Pons (tissue), 1 donor: ENCODE measurements around the gene OVOL1.

Experiments
- DNase-seq: peaks from one replicate; pipeline ENCODE4 v3.0.0-alpha.2; 2016; ENCODE audit warnings: low spot score

OVOL1 gene

DNA sequence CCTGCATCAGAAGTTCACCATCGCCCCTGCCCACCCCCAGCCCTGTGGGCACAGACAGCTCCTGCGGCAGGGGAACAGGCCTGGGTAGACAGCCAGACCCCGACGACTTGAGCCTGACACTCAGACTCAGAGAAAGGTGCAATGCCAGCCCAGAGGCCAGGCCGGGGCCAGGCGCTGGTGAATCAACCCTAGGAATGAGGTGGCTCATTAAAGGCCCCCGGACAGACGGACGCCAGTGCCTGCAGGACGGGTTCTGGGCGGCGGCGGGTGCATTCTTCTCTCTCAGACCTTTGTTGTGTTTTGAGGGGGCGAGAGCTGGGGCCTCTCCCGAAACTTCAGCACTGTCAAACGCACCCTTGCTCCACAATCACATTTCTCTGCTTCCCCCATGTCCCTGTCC, 5.6 kb downstream of the OVOL1 start:
- no peak for DNase-seq

DNA sequence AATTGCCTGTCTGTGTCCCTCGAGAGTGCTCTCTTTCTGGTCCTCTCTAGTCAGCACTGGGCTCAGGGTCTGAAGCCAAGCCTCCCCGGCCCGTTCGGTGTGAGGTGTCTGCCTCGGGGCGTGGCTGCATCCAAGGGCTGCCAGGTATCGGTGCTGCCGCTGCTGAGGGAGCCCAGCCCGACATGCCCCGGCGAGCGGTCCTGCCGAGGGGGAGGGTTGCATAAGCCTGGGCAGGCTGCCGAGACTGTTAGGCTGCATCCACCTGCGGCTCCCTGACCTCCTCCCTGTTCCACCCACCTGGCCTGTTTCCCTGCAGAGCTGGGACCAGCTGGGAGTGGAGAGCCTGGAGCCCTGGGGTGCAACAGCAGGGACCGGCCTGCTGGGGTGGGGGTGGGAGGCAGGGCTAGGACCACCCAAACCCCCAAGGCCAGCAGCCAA, 6.3 kb downstream of the OVOL1 start:
- no peak for DNase-seq

DNA sequence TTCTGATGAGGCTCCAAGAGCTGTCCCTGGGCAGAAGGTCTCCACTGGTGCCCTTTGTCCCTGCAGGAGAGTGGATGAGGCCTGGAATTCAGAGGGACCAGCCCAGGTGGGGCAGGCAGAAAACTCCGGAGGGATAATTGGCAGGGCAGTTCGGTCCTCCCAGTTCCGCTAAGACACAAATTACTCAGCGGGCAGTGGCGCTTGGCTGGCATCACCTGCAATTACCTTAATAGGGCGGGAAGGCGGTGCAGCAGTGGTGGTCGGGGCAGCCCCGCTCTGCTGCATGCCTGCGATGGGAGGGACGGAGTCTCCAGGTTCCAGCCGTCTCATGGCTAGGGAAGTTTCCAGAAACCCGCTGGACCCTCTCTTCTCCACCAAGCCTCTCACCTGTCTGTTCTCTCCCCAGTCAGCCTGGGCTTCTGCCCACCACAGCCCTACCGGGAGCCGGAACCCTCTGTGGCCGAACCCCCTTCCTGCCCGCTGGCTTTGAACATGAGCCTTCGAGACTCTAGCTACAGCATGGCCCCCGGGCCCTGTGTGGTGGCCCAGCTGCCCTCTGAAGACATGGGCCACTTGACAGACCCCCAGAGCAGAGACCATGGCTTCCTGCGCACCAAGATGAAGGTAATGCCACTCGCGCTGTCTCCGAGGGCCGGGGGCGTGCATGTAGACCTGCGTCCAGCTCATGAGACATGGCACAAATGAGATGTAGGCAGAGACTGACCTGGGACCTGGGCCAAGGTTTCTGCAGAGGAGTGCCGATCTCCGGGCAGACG, 7.0 kb downstream of the OVOL1 start:
- no peak for DNase-seq

DNA sequence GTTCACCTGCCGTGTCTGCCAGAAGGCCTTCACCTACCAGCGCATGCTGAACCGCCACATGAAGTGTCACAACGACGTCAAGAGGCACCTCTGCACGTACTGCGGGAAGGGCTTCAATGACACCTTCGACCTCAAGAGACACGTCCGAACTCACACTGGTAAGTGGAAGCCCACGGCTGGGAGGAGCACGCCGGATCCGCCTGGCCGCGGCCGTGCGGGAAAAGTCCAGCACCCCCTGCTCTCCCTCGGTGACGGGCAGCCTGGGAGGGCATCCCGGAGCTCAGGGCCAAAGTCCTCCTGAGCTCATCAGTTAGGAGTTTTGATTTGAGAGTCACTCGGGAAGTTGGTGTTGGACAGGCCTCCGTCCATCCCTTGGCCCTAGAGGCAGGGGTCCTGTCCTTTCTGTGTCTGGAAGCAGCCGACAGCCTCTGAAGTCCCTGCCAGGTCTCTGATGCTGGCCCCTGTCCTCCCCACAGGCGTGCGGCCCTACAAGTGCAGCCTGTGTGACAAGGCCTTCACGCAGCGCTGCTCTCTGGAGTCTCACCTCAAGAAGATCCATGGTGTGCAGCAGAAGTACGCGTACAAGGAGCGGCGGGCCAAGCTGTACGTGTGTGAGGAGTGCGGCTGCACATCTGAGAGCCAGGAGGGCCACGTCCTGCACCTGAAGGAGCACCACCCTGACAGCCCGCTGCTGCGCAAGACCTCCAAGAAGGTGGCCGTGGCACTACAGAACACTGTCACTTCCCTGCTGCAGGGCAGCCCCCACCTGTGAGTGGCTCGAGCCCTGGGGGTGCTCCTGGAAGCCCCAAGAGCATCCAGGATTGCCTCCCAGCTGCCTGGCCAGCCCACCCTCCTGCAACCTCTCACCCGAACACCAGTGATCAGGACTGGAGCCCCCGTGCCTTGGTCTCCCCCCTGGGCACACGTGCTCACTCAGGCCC, 8.0 kb downstream of the OVOL1 start:
- no peak for DNase-seq

DNA sequence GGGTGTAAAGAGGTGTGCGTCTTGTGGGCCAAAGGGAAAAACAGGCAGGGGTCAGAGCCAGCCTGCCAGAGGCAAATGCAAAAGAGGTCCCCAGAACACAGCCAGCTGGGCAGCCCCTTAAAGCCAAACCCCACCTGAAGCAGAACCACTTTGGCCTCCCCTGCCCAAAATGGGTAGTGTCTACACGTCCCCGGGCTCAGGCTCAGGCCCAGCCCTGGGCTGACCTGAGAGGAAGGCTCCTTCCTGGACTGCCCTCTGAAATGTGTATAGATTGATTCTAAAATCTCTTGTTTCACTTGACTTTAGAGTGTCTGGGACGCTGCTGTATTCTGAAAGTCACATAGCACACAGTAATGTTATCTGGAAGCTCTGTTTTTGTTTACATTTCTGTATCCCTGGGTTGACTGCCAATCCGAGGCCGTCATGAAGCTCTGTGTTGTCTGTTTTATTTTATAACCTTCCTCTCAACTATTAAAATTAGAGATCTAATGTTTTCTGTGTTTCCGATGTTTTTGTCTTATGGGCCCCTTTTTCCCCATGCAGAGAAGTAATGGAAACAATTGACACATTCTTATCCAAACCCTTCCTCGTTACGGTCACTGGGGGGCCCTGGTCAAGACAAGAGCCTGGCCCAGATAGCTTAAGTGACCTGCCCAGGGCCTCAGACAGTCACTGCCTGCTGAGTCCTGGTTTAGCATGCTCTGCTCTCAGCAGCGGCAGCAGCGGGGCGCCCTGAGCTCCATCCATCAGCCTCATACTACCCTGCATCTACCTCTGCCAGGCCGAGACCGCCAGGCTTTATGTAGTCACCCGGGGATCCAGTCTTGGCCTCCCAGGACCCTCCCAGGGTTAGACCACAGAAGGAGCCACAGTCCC, 10.1 kb downstream of the OVOL1 start:
- no peak for DNase-seq

DNA sequence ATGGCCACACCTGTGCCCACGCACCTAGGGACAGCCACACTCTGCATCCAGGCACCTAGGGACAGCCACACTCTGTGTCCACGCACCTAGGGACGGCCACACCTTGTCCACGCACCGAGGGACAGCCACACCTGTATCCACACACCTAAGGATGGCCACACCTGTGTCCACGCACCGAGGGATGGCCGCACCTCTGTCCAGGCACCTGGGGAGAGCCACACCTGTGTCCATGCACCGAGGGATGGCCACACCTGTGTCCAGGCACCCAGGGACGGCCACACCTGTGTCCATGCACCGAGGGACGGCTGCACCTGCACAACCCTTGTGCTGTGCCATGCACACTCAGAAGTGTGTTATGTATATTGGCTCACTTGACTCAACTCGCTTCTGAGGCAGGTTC, 10.8 kb downstream of the OVOL1 start:
- no peak for DNase-seq

DNA sequence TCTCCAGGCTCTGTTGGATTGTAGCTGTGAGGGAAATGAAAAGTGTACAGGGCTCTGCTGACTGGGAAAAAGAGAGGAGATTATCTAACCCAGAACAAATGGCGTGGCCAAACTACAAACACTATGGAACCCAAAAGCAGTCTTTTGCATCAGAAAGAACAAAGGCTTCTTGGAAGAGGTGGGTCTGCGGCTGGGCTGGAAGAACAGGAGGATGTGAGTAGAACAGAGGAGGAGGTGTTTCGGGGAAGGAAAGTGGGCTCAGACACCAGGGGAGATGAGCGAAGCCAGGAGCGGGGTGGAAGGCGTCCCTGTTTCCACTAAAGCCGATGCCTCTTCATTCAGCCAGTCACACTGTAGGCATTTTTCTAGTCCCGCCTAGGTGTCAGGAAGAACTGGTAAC, 12.0 kb downstream of the OVOL1 start:
- no peak for DNase-seq

DNA sequence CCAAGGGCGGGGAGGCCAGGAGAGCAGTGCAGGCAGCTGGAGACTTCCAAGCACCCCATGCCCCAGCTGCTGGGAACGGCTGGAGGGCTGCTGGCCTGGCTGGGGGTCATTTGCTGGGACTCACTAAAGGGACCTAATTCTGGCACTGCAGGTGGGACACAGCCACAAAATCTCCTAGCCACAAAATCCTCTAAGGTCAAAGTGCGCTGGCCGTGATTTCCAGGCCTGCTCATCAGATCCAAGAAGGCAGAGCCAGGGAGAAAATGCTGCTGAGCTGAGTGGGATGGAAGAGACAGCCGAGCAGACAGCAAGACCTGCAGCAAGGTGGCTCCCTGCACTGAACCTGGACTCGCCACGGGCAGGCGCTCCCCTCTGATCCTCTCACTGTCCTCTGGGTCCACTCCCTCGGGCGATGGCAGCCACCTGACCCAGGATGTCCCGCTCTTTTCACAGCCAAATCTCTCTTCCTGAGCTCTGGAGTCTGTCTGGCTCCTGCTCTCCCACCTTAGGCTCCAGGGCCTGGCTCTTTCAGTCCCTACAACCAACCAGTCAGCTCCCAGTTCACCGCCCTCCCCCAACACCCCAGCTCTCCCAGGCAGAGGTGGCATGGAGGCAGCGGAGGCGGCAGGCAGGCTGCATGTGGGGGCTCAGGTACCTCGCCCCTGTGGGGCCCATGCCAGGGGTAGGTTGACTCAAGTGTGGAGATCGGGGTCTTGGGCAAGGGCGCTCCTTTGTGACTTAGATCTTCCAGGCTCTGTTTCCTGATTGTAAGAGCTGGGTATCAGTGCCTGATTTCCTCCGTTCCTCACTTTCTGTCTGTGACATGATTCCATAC, 14.5 kb downstream of the OVOL1 start:
- no peak for DNase-seq

DNA sequence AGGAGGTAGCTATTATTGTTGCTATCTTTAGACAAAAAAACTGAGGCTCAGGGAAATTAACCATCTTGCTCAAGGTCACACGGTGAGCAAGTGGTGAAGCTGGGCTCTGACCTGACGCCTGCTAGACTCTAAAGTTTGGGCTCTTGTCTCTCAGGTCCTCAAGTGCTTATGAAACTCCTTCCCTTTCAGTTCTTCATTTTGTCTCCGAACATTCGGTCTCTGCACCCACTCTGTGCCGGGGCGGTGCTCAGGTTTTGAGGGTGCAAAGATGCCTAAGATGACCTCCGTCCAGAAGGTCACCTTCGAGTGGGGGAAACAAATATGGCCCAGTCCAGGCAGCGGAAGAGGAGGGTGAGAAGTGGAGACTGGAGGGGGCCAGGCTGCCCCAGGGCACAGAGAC, 16.0 kb downstream of the OVOL1 start:
- DNase-seq, result no peak

DNA sequence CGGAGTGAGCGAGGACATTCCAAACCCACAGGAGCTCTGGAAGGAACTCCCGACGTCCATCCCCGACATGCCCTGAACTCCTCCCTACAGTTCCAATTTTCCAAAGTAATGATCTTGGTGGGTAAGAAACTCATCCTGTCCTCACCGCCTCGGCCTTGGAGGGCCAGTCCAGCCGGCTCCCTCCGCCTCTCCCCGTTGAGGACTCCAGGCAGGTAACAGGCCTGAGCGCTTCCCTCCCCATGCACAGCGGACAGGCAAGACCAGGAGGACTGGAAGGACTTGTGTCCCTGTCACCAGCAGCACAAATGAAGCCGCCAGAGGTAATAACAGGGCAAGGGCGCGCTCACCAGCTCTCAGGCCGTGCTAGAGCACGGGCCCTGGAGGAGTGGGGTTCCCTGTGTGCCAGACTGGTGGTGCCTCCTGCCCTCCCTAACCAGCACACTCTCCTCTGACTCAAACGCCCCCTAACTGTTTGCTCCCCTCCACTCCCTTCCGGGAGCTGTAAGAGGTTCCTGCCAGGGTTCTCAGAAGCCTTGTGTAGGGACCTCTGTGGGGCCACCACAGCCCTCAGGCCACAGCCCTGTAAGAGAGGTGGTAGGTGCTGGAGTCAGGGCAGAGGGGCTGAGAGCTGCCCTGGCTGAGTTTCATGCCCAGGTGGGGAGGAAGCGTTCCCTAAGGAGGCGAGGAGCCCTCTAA, 17.1 kb downstream of the OVOL1 start:
- no peak for DNase-seq

DNA sequence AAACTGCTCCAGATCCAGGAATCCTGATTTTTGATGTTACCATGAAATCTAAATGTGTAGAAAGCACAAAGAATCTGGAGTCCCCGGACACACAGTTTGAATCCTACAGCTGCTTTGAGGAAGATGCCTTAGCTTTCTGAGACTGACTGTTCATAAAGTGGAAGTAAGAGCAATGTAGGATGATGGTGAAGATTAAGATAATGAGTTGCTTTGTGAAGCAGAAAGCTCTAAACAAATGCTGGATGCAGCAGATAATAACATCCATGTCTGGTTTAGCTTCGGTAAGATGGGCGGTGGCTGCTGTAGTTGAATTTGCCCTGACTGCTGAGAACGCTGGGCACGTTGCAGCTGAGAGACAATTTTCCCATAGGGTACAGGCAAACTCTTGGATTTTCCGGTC, 20.1 kb downstream of the OVOL1 start:
- DNase-seq, result no peak

DNA sequence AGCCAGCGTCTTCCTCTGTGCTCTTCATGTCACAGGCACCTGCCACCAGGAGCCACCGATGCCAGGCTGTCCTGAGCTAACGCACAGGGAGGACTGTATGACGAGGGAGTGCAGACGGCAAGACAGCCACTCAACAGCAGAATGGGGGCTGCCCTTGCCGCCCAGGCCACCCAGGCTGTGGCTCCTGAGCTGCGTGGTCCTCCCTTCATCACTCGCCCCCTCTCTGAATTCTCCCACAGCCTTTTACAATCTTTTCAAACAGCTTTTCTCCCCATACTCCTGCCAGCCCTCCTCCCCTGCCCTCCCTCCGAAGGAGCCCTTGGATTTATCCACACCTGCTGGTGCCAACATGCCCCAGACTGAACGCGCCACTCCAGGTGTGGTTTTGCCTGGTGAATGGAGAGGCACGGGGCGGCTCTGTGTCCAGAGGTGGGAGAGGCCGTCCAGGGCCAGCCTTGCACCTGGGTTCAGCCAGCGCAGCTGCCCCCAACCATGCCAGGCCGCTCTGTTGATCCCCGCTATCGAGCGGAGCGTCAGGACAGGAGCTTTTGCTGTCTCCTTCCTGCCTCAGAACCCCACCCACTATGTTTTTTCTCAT, 22.0 kb downstream of the OVOL1 start:
- no peak for DNase-seq

DNA sequence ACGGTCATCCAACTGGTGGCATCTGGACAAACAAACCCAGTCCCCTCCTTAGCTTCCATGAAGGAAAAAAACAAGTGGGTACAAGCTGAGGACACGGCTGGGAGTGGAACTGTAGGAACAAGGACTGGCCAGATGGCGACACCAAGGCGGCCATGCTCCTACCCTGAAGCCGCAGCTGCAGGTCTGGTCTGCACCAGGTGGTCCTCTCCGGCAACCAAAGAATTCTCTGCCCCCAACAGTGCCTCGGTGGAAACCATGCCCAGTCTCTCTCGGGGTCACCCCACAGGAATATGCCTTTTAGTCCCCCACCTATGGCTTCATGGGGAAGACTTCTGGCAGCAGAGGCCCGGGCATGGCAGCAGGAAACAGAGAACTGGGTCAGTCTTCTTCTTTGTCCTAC, 22.6 kb downstream of the OVOL1 start:
- DNase-seq, result no peak

DNA sequence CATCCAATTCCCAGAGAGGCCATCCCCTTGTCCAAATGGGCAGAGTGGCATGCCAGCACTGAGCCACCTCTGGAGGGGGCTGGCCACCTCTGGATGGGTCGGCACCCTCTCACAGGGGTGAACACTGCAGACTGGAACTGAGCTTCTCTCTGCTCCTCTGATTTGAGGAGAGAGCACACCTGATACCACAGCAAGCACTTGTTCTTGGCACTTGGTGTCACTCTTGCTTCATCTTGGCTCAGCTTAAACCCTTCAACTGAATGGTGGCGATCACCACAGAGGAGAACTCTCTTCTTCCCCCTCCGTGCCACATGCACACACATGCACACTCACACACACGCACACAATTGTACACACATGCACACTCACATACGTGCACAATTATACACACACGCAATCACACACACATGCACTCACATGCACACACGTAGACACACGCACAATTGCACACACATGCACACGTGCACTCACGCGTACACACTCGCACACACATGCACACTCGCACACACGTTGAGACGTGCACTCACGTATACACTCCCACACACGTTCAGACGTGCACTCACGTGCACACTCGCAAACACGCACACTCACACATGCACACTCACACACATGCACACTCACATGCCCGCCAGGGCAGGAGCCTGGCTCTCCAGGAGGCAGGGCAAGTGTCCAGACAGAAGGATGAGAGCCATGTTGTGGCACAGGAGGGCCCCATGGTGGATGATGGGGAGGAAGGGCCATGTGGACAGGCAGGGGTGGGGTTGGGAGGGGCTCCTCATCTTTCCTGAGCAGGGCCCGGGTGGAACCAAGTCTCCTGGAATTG, 23.4 kb downstream of the OVOL1 start:
- no peak for DNase-seq

DNA sequence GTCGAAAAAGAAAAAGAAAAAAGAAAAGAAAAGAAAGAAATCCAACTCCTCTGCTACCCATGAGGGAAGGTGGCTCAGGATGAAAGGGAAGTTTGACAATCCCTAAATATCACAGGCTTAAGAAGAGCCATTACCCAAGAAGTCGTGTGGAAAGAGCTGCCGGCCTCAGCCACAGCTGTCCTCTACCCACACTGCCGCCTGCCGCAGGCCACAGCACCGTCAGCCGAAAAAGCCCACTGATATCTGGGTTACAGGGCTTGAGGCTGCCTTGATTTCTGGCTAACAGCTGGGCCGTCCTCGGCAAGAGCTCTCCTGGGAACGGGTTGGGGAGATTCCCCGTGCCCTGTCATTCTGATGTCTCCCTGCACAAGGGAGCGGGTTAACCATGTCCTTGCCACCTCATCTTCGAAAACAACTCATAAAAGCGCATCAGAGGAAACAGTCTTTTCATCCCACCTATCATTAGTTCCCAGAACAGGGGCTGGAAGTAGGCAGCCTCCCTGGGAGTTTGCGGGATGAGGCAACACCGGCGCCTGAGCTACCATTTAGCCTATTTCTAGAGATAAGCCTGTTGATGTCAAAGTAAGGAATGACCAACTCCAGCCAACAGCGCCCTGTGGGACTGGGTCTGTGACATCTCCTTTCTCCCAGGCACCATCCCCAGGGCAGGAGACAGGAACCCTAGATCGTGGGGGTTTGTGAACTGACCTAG, 25.1 kb downstream of the OVOL1 start:
- no peak for DNase-seq

DNA sequence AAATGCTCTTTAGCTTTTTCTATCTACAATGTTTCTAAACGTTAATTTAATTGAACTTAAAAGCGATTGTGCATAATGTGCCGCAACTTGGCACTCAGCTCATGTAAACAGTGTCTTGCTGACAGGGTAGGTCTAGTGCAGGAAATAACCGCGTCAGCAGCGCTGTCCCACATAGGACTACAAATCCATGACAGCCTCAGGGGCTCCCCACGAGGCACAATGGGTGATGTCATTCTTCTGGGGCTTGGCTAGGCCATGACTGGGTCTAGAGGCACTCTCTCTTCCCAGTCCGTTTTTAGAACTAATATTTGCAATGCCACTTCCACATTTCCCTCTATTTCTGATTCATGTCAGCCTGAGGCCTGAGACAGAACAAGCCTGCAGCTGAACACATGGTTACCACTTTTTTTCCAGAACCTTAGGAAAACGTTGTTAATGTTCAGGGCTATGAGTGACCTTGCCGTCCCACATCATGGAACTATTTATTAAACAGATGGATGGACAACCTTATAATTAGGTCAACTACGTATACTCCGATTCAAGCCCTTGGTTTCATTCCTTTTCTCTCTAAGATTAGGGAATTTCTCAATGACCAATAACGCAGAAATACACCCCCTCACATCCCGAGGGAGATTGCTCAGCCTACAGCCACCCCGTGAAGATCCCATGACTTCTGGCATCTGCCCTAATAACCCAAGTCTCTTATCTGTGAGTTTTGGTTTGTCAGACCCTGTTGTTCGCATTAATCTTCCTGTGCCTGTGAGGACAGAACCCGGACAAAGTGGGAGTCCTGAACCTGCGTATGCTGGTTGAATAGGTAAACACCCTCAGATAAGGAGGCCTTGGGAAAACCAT, 27.5 kb downstream of the OVOL1 start:
- DNase-seq, result peak; percentile 61

DNA sequence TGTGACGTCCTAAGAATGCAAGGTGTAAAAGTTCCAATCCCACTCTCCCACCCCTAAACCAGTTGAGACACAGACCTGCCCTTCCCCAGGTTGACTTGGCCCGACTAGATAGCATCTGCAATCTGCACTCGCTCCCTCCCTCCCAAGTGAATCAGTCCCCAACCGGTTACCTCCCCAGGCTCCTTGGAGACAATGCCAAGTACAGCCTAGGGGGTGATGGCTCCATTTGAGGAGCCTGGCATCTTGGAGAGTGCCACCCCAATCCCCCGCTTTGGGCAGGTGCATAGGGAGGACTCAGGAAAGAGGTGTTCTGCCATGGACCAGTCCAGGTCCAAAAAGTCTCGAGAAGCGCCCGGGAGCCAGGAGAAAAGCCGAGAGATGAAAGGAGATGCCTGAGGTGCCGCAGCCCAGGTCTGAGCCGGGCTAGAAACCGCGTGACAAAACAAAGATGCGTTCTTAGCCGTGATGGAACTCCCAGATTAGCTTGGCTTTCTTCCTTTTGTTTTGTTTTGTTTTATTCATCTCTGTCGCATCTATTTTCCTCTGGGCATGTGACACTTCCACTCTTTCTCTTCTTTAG, 28.2 kb downstream of the OVOL1 start:
- DNase-seq, result no peak
